ENCODE measurements around the gene GPR176.
A peak's percentile ranks its signal among the peaks of the same experiment; 100 is the strongest.

Gene GPR176

DNA sequence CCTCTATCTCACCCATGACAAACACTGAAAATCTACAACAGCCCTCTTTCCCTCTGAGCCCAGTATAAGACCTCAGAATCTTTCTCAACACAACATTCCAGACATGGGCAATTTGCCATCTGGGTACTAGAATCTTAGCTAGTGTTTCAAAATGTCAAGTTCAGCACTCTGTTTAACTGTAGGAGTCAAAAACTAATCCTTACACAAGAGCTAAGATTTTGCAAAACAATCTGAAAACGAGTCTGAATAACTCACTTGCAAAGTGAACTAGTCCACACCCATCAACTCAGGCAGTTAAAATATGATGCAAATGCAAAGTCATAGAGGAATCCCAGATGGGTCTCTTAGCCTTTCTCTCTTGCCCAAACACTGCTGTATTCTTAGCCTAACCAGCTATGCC lies 67.8 kb downstream of the GPR176 start:
- peak; percentile 95 for DNase-seq (ENCODE audit: low read depth)
- TF ChIP-seq, protein P1, sequence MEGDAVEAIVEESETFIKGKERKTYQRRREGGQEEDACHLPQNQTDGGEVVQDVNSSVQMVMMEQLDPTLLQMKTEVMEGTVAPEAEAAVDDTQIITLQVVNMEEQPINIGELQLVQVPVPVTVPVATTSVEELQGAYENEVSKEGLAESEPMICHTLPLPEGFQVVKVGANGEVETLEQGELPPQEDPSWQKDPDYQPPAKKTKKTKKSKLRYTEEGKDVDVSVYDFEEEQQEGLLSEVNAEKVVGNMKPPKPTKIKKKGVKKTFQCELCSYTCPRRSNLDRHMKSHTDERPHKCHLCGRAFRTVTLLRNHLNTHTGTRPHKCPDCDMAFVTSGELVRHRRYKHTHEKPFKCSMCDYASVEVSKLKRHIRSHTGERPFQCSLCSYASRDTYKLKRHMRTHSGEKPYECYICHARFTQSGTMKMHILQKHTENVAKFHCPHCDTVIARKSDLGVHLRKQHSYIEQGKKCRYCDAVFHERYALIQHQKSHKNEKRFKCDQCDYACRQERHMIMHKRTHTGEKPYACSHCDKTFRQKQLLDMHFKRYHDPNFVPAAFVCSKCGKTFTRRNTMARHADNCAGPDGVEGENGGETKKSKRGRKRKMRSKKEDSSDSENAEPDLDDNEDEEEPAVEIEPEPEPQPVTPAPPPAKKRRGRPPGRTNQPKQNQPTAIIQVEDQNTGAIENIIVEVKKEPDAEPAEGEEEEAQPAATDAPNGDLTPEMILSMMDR (conservative IDR thresholded peaks at IDR 0.05; ENCODE audit: low read length), result no peak
- H3K4me3 ChIP-seq (ENCODE audit: low read length), result no peak overlapping the region

DNA sequence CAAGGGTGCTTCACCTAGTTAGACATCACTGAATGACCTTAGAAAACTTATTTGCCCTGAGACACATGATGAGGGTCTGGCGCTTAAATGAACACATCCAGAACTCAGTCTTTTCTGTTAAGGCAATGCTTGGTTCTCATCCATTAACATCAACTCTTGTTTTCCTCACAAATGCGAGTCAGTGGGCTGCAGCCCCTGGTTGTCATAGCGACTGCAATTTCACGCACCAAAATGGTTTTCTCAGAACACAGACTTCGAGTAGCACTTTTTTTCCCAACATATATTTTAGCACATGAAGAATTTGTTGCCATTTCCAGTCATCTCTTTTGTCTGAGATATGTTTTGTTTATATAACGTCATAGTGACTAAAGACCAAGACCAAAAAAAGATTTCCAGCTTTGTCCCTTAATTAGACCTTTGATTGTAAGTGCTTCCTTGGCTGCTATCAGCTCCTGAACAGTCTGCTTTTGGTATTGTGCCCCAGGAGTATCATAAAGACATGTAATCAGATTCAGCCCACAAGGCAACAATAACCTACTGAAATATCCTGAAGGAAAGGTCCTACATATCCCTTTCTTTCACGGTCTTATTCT lies 68.5 kb downstream of the GPR176 start:
- TF ChIP-seq, protein P1 (conservative IDR thresholded peaks at IDR 0.05; ENCODE audit: low read length), result no peak
- no peak overlapping the region for H3K4me3 ChIP-seq (ENCODE audit: low read length)
- peak; percentile 27 for DNase-seq (ENCODE audit: low read depth)

DNA sequence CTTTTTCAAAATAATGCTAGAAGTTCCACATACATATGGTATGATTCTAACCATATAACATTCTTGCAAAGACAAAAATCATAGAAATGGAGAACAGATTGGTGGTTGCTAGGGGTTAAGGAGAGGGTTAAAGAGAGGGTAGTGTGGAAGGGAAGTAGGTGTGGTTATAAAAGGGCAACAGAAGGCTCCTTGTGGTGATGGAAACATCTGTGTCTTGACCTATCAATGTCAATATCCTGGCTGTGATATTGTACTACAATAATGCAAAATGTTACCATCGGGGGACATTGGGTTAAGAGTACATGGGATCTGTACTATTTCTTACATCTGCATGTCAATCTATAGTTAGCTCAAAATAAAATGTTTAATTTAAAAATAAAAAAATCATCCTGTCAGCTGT lies 69.6 kb downstream of the GPR176 start:
- TF ChIP-seq, protein P1 (conservative IDR thresholded peaks at IDR 0.05; ENCODE audit: low read length), result no peak
- H3K4me3 ChIP-seq (ENCODE audit: low read length), result no peak overlapping the region
- no peak for DNase-seq (ENCODE audit: low read depth)

DNA sequence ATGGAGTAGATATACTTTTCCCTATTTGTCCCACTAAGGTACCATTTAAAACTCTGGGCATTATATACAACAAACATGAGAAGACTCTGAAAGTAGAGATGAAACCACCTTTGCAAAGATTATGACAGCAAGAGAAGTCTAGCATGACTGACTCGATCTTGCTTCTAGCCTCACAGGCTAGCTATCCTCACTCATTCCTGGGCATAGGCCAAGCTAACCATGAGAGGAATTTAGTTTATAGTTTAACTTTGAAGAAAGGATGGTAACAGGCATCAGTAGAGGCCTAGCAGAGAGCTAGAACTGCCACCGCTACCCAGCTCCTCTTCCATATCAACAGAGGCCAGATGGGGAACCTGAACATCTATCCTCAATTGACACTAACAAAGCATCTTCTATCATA lies 74.0 kb downstream of the GPR176 start:
- no peak for DNase-seq (ENCODE audit: low read depth)
- TF ChIP-seq, protein P1 (conservative IDR thresholded peaks at IDR 0.05; ENCODE audit: low read length), result no peak
- no peak overlapping the region for H3K4me3 ChIP-seq (ENCODE audit: low read length)

DNA sequence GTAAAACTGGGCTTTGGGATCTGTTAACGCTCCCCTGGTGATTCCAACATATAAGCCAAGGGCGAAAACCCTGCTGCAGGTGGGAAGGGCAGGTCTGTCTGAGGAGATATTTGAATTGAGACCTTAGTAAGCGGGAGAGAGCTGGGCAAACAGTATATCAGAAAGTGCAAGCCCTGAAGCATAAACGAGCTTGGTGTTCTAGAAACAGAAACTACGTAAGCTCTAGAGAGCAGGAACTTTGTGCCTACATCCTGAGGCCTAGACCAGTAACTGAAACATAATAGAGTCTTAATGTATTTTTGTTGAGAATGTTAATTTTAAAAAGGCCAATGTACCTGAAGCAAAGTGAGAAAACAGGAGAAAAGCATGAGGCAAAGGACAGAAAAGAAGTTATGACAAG lies 74.5 kb downstream of the GPR176 start:
- no peak for DNase-seq (ENCODE audit: low read depth)
- TF ChIP-seq, protein P1 (conservative IDR thresholded peaks at IDR 0.05; ENCODE audit: low read length), result no peak
- no peak overlapping the region for H3K4me3 ChIP-seq (ENCODE audit: low read length)

DNA sequence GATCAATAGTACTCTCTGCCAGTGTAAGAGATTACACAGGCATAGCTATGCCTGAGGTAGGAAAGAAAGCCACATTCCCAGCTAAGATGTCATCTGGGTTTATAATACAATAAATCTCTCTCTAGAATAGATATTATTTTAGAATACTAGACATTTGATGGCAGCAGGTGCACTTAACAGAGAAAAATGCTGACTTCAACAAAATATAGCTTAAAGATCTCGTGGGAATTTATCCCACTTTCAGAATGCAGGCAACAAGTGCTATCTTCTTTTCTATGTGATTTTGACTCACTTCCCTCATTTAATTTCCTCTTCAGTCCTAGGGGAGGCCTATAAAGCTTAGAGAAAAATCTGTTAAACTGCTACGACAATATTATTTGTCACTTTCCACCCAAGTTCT lies 76.5 kb downstream of the GPR176 start:
- no peak for DNase-seq (ENCODE audit: low read depth)
- TF ChIP-seq, protein P1 (conservative IDR thresholded peaks at IDR 0.05; ENCODE audit: low read length), result no peak
- no peak overlapping the region for H3K4me3 ChIP-seq (ENCODE audit: low read length)

DNA sequence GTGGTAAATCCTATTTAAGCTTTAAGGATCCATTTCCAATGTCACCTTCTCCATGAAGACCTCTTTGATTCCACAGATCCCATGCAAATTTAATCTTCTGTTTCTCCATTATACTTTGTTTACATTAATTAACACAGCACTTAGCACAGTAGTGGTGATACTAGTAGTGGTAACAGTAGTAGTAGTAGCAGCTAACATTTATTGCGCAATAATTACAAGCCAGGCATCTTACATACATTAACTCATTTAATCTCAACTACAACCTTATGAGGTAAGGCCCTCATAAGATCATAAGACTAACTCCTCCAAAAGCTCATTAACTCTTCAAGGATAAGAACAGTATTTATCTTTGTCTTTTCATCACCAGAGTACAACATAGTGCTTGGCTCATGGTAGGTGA lies 82.6 kb downstream of the GPR176 start:
- TF ChIP-seq, protein P1 (conservative IDR thresholded peaks at IDR 0.05; ENCODE audit: low read length), result no peak
- DNase-seq (ENCODE audit: low read depth), result no peak
- no peak overlapping the region for H3K4me3 ChIP-seq (ENCODE audit: low read length)
